GM18520 (cell line): ENCODE results near the gene C1orf52.
A peak's percentile ranks its signal among the peaks of the same experiment; 100 is the strongest.
"Not testable (repeated sequence)": the region's sequence is repeated elsewhere in the genome, so short reads cannot be mapped to it uniquely, and the experiment has no call there.

Experiments
- ATAC-seq: cut with Tn5 transposase; IDR thresholded peaks from one replicate; pipeline ENCODE4 v1.9.1; 2021; ENCODE audit not compliant: unreplicated experiment

The C1orf52 gene

DNA sequence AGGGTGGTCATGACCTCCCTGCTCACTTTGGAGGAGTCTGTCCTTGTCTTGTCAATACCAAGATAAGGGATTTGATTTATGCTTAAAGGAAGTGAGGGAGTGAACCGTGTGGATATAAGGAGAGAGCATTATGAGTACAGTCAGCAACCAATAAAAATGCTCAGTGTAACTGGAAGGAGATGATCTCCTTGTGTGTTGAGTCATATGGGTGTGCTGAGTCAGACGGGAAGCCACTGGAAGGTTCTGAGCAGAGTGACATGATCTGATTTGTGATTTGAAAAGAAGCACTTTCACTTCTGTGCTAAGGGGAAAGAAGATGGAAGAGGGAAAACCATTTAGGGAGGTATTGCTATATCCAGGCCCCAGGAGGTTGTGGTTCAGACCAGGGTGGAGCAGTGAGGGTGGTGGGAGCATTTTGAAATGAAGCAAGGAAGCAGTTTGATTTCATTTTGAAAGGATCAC, 19.4 kb upstream of the C1orf52 start:
- ATAC-seq = peak; percentile 18

- no peak for ATAC-seq
Measured at GRCh38 chr1:85277802-85278201, 18.3 kb upstream of the C1orf52 start.

DNA sequence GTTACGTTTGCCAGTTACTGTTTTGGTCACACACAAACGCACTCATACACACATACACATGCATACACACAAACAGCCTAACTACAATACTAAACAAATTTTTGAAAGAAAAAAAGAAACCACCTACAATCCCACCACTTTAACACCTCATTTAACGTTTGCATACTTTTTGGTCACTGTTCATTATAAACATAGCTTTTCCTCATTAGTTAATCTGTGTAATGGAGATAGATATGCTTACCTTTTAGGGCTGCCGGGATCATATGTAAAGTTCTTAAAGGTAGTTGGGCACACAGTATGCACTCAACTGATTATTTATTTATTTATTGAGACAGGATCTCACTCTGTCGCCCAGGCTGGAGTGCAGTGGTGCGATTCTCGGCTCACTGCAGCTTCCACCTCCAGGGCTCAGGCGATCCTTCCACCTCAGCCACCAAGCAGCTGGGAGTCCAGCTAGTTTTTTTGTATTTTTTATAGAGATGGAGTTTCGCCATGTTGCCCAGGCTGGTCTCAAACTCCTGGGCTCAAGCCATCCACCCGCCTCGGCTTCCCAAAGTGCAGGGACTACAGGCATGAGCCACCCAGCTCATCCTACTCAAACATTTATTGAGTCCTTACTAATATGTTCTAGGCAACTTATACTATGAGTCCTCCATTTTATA, 17.6 kb upstream of the C1orf52 start:
- no peak for ATAC-seq

DNA sequence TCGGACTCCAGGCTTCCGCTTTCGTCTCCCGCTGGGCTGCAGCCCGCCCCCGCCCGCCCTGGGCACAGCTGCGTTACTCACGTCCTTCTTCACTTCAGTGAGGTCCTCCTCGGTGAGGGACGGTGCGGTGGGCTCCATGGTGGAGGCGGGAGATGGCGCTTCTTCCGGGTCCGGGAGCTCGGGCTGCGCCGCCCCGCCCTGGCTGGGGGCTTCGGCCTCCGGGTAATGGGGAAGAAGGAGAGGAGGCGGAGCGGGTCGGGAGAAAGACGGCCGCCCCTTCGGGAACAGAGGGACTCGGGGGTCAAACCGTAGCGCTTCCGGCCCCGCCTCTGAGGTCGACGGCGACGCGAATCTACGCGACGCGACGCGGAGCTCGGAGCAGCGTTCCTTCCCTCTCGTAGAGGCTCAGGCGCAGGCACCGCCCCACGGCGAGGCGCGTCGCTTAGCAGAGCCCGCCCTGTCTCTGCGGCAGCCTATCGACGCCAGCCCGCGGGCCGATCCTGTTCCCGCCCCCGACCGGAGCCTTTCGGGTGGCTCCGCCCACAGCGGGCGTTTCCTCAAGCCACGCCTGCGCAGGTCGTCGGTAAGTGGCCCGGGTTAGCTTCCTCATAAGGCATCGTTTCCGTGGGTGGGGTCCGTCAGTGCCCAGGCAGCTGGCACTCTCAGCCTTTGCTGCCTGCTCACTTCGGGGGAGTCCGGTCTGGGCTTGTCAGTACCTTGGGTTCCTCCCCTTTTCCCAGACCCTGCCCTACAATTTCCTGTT, 16.9 kb upstream of the C1orf52 start, which contains the start of gene BCL10:
TSS of gene BCL10 (minus strand) at position 418 of the 763 bp plus-strand sequence. CDS start at position 138, 280 bp downstream.
- ATAC-seq = peak; percentile 94

DNA sequence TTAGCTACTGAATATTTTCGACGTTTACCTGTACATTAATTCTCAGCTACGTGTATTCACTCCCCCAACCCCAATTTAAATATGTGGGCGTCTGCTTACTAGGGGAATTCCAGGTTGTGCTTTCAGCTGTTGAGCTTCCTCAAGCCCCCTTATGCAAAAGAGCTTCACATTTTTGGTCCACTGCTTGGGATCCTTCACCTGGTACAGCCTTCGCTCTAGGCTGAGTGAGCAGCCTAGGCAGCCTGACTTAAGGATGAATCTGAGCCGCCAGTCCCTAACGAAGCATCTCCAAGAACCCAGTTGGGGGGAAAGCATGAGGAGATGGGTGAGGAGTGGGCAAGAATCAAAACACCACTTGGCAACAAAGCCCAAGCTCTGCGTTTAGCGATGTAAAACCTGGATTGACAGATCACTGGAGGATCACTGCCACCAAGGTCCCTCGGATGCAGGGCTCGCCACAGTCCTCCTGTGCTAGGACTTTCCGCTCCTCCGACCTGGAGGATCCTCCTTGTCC, 16.3 kb upstream of the C1orf52 start:
- no peak for ATAC-seq

DNA sequence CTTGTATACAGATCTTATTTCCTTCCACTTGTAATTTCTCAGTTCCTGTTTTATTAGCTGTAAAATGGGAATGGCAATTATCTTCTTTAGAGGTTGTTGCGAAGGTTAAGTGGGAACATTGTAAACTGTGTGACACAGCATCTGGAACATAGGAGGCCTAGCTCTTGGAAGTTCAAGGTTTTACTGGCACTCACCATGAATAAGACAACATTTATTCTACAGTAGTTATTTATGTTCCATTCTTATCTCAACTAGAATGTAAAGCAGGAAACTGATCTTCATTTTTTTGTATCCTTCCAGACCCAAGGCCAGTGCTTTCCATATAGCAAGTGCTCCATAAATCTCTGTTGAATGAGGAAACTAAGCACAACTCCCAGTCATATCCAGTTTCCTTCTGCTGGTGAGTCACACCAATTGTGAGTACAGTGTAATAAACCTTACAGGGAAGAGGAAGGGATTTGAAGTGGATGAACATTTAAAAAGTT, 15.5 kb upstream of the C1orf52 start:
- no peak for ATAC-seq

DNA sequence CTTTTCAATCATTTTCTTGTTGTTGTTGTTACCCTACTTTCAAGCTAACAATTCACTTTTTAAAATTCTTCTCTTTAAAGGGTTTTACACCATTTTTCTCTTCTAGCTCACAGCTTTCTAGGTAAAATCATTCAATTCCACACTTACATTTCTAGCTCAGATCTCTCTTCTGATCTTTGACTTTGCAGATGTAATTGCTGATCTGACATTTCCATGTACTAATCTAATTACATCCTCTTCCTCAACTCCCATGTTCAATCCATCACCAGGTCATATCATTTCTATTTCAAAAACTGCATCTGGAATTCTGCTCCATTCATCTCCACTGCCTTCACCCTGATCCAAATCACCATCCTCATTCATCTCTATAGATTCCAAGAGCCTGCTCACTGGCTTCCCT, 13.9 kb upstream of the C1orf52 start:
- no peak for ATAC-seq

DNA sequence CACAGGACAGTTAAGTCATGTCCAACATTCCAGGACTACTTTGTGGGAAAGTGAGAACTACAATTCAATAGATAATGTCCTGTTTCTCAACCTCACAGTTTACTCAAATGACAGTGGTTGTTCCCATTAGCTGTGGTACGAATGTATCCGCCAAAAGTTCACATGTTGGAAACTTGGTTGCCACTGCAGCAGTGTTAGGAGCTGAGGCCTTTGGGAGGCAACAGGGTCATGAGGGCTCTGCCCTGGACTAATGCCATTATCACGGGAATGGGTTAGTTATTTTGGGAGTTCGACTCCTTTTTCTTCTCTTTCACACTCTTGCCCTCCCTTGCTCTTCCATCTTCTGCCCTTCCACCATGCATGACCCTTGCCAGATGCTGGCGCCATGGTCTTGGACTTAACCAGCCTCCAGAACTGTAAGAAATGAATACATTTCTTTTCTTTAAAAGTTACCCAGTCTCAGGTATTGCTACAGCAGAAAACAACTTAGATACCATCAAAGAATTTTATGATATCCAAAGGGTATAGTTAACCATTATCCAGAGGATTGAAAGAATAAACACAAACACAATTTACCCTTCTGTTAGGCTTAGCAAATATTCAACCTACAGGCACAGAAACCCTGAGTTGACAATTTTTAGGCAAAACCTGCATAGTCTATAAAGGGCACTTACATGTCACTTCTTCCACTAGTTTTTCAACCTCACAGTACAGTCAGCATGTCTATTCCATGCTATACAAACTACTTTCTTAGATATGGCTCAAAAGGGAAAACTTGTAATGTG, 9.5 kb upstream of the C1orf52 start:
- no peak for ATAC-seq

GRCh38 chr1:85267313-85267712, 7.9 kb upstream of the C1orf52 start:
- no peak for ATAC-seq

DNA sequence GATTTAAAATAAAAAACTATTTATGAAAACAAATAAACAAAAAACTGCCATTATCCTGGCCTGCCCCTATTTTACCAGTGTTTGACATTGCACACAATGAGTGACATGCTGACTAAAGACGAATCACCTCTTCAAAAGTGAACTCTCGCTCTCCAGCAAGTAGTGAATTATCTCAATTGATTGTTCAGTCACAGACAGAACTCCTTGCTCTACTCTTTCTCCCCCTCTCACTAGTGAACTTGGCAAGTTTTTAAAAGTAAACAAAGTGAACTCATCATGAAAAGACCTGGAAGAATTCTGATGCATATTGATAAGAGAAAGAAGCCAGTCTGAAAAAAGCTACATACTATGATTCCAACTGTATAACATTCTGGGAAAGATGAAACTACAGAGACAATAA, 4.7 kb upstream of the C1orf52 start:
- ATAC-seq = no peak

GRCh38 chr1:85262985-85263384, 3.5 kb upstream of the C1orf52 start:
- no peak for ATAC-seq

DNA sequence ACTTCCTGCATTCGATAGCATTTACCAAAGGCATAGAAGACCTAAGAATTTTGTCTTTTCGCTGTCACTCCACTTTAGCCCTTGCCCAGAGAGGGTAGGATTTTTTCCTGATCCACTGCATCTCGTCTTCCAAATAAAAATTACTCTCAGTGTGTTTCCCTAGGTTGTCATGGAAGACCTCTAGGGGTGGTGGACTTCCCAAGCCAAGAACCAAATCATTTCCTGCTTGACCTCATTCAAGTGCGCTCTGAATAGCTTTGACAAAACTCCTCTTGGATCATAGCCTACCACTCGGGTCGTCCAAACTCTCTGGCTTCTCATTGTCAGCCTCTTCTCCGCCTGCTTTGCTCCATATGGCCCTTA, 431 bp upstream of the C1orf52 start:
- ATAC-seq = no peak

DNA sequence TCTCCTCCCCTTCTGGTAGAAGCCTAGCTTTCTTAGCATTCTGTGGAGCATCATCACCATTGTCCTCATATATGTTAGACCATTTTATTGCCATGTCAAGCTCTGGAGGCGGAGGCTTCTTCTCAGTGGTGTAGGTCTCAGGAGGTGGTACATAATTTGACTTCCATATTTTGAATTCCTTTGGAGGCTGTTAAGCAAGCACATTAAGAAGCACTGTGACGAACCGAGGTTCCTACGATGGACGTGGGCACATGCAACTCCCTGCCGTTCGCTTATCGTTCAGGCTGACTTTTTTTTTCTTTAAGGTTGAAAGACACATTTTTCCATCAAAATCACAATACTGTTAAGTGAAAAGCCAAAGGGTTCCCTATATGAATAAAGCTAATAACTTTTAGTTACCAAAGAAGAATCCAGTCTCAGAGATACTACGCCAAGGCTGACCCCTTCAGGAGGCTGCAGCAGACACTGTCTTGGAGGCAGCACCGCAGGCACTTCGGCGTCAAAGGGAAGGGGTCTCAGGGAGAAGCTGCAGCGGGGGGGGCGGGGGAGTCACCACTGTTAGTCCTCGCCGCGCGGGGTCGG, 835 bp downstream of the C1orf52 start:
- no peak for ATAC-seq

DNA sequence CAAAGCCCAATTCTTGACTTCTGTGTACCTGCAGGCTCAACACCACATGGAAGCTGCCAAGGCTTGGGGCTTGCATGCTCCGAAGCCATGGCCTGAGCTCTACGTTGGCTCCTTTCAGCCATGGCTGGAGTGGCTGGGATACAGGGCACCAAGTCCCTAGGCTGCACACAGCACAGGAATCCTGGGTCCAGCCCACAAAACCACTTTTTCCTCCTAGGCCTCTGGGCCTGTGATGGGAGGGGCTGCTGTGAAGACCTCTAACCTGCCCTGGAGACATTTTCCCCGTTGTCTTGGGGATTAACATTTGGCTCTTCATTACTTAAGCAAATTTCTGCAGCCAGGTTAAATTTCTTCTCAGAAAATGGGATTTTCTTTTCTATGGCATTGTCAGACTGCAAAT, 10.4 kb downstream of the C1orf52 start:
- not testable (repeated sequence) for ATAC-seq

GRCh38 chr1:85245891-85246290, 13.6 kb downstream of the C1orf52 start:
- ATAC-seq = no peak

- ATAC-seq = no peak
Measured at GRCh38 chr1:85245456-85245855, 14.0 kb downstream of the C1orf52 start.

DNA sequence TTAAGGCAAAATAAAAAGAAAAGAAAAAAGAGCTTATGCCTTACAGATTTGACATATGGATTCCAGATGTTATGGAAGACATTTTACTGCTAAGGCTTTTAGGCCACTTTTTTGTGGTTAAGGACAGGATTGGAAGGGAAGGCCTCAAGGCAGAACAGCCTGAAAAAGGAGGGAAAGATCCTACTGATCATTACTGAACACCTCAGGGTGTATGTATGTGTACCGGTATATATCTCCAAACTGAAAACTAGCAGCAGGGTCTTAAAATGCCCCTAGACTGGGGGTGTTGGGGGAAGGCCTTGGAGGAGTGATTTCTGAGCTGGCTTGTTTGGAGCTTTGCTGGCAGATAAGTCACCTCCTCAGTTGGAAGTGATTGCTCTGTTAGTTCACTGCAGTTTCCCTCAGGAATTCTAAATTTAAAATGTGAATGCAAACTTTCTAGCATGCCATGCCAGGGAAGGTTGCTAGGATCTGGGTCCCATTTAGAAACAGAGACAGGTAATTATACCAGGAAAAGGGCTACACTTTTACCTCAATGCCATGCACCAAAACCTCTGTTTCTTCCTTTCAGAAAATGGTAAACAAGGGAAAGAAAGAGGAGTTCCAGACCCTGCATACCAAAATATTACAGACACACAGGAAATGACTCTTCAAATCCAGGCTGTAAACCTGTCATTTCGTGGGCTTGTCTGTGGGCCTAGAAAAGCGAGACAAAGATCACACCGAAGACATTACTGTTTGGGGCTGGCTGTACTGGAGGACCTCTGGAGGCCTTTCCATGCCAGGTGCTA, 15.0 kb downstream of the C1orf52 start:
- no peak for ATAC-seq

GRCh38 chr1:85243372-85243771, 16.1 kb downstream of the C1orf52 start:
- no peak for ATAC-seq

GRCh38 chr1:85240643-85241042, 18.8 kb downstream of the C1orf52 start:
- ATAC-seq = no peak

DNA sequence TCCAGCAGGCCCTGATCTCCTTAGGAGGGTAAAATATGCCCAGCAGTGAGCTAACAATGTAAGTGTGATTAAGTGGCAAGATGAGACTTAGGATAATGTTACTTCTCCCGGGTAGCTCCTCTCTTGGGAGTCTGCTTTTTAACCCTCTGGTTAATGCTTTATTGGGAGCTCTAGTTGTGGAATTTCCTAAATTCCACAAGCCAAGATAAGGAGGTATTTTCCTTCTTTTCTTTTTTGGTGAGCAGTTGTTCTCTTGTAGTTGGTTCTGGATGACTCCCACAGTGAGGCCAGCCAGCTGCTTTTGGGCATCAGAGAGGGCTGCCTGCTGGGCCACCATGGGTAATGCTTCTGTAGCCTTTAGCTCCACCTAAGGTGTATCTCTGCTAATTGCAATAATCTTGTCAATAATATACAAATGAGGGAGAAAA, 19.3 kb downstream of the C1orf52 start:
- ATAC-seq = no peak
